Thyroid gland (tissue), 4 donors: ENCODE results near the gene ANO9.

Experiments used
- POLR2A ChIP-seq, 2 donors: fragments of 450-650 bp; IDR thresholded peaks; one replicate each; pipeline ENCODE4 v1.6.1; 2017; ENCODE audit warnings: antibody characterized with exemption in 2 of 2, mild to moderate bottlenecking in 2 of 2, moderate library complexity in 1 of 2
- TF ChIP-seq, protein P1 (sequence below), 6 experiments: fragments of 200-600 bp in 3 of 6; fragments of 450-650 bp in 3 of 6; sonication (generic) in 3 of 6; IDR thresholded peaks; one replicate each; pipeline ENCODE4 v1.5.1; 2016 to 2019; ENCODE audit warnings: antibody characterized with exemption in 6 of 6, mild to moderate bottlenecking in 2 of 6, inconsistent platforms in 1 of 6, moderate library complexity in 1 of 6

DNA sequence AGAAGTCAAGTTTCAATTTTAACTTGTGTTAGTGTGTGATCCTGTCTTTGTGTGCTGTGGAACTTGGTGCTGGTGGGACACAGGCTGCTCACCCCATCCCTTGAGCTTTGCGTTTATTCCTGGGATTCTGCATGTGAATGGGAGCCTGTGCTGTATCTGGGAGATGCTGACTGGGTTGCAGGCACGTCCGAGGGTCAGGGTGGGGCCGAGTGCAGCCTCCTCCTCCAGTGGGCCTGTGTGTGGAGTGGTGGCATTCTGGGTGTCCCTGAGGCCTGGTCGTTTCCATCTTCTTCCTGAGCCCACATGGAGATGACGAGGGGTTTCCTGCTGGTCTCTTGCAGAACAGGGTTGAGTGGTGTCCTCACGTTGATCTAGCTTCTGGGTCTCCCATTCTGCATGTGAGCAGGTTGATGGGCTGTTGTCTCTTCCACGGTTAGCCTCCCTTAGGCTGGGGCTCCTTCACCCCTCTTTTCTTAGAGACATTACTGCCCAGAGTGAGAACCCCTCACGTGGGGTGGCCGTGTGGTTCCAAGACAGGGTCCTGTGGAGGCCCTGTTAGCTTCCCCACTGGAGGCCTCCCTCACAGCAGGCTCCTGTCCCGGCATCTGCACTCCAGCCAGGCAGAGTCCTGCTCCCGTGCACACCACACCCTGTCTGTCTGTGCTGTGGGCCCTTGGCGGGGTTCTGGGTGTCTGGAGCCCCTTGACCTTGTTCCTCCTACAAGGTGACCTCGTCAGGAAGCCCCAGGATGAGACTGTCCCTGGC is 13.2 kb upstream of the ANO9 start:
- TF ChIP-seq, protein P1, sequence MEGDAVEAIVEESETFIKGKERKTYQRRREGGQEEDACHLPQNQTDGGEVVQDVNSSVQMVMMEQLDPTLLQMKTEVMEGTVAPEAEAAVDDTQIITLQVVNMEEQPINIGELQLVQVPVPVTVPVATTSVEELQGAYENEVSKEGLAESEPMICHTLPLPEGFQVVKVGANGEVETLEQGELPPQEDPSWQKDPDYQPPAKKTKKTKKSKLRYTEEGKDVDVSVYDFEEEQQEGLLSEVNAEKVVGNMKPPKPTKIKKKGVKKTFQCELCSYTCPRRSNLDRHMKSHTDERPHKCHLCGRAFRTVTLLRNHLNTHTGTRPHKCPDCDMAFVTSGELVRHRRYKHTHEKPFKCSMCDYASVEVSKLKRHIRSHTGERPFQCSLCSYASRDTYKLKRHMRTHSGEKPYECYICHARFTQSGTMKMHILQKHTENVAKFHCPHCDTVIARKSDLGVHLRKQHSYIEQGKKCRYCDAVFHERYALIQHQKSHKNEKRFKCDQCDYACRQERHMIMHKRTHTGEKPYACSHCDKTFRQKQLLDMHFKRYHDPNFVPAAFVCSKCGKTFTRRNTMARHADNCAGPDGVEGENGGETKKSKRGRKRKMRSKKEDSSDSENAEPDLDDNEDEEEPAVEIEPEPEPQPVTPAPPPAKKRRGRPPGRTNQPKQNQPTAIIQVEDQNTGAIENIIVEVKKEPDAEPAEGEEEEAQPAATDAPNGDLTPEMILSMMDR (IDR thresholded peaks at IDR 0.05), result no peak
- TF ChIP-seq POLR2A (IDR thresholded peaks at IDR 0.05), result no peak
